Stimulated activated CD8-positive, alpha-beta memory T cell treated with anti-CD3 and anti-CD28 coated beads, Interleukin-4, amount 100 ng/mL, for 1 hour (primary cell): ENCODE results near the gene L2HGDH.

Experiments used
- DNase-seq, 2 donors: peaks; one replicate each; pipeline ENCODE4 v3.0.0-alpha.2; 2020; ENCODE audit warnings: low read depth in 2 of 2, low spot score in 1 of 2

Gene L2HGDH

GRCh38 chr14:50299585-50299984 is 12.4 kb downstream of the L2HGDH start:
- DNase-seq: no peak

GRCh38 chr14:50290306-50290705 is 21.7 kb downstream of the L2HGDH start:
- DNase-seq: no peak

- no peak for DNase-seq
Observed at GRCh38 chr14:50288146-50288545, 23.9 kb downstream of the L2HGDH start.

GRCh38 chr14:50285861-50286260 is 26.2 kb downstream of the L2HGDH start:
- no peak for DNase-seq

GRCh38 chr14:50272498-50272897 is 39.5 kb downstream of the L2HGDH start:
- no peak for DNase-seq

- no peak for DNase-seq
Observed at GRCh38 chr14:50270932-50271331, 41.1 kb downstream of the L2HGDH start.

- DNase-seq: no peak
Observed at GRCh38 chr14:50265029-50265428, 47.0 kb downstream of the L2HGDH start.

- no peak for DNase-seq
Observed at GRCh38 chr14:50263321-50263720, 48.7 kb downstream of the L2HGDH start.

GRCh38 chr14:50262865-50263264 is 49.2 kb downstream of the L2HGDH start:
- DNase-seq: no peak

GRCh38 chr14:50260511-50260910 is 51.5 kb downstream of the L2HGDH start:
- DNase-seq: no peak

GRCh38 chr14:50260072-50260471 is 52.0 kb downstream of the L2HGDH start:
- no peak for DNase-seq

GRCh38 chr14:50257732-50258131 is 54.3 kb downstream of the L2HGDH start:
- DNase-seq: no peak

GRCh38 chr14:50254248-50254647 is 57.8 kb downstream of the L2HGDH start:
- no peak for DNase-seq

- DNase-seq: no peak
Observed at GRCh38 chr14:50249136-50249775, 62.8 kb downstream of the L2HGDH start.

- DNase-seq: no peak
Observed at GRCh38 chr14:50247245-50247644, 64.8 kb downstream of the L2HGDH start.

GRCh38 chr14:50242566-50243310 is 69.3 kb downstream of the L2HGDH start:
- no peak for DNase-seq

GRCh38 chr14:50242096-50242495 is 69.9 kb downstream of the L2HGDH start:
- DNase-seq: no peak

- no peak for DNase-seq
Observed at GRCh38 chr14:50237427-50237826, 74.6 kb downstream of the L2HGDH start.

GRCh38 chr14:50233951-50234250 is 78.1 kb downstream of the L2HGDH start:
- no peak for DNase-seq

GRCh38 chr14:50233166-50233950 is 78.7 kb downstream of the L2HGDH start:
- DNase-seq: no peak

GRCh38 chr14:50232276-50232642 is 79.8 kb downstream of the L2HGDH start:
- DNase-seq: no peak
